GM12878 (cell line): ENCODE measurements around the gene FGF14. TPM values are rescaled to one million over a fixed set of nuclear protein-coding genes. Genes with fewer than 3 reads are reported as not detected.

ENCODE experiments used
- ATAC-seq: fragments of 200-7000 bp; cut with Tn5 transposase; 3 replicates; pipeline ENCODE4 v1.9.1; 2020; ENCODE audit warnings: mild to moderate bottlenecking, moderate library complexity
- BruUV-seq: library from RNA; stranded (reverse); fragments of 400-500 nt; replicated peaks from 2 replicates; lab custom pipeline; 2021; lab: Mats Ljungman, UMichigan
- CTCF ChIA-PET: fragments of 300-600 bp; sonication (Branson Sonifier 250); formaldehyde crosslinking; extraction: SDS; loops from one replicate; lab custom pipeline; 2021; ENCODE audit warnings: inconsistent platforms; lab: Yijun Ruan, JAX
- POLR2A ChIA-PET: fragments of 350-600 bp; formaldehyde crosslinking; extraction: SDS; loops from one replicate; lab custom pipeline; 2021; ENCODE audit warnings: inconsistent platforms; lab: Charles Lee
- RAD21 ChIA-PET: fragments of 300-600 bp; sonication (Branson Sonifier 250); formaldehyde crosslinking; loops from one replicate; lab custom pipeline; 2023; ENCODE audit warnings: antibody characterized with exemption; ENCODE audit not compliant: unreplicated experiment; lab: Charles Lee
- SMC1A ChIA-PET: fragments of 300-600 bp; sonication (Branson Sonifier 250); formaldehyde crosslinking; loops from one replicate; lab custom pipeline; 2023; ENCODE audit not compliant: unreplicated experiment, uncharacterized antibody; lab: Charles Lee
- DNase-seq: peaks from one replicate; pipeline ENCODE4 v3.0.0-alpha.2; 2011; ENCODE audit warnings: low read depth, low spot score
- FAIRE-seq: peaks from 3 replicates; lab custom pipeline; 2011; peaks lifted over from hg19 to GRCh38; lab: Jason Lieb, UNC
- H2AFZ ChIP-seq: 2 replicates; pipeline ENCODE4 v1.6.0; 2011; ENCODE audit warnings: low read depth, low read length, control low read depth; ENCODE audit not compliant: control insufficient read depth
- H3K27ac ChIP-seq: 2 replicates; pipeline ENCODE4 v1.5.1; 2011; ENCODE audit warnings: control low read depth; ENCODE audit not compliant: control insufficient read depth, insufficient read depth
- H3K27me3 ChIP-seq, 2 experiments: replicated peaks in 1 of 2; 2 replicates each; pipeline versions ENCODE4 v1.6.0 to v1.6.1; 2011; ENCODE audit warnings: low read length in 1 of 2; ENCODE audit not compliant: control insufficient read depth in 2 of 2, insufficient read depth in 2 of 2
- H3K36me3 ChIP-seq, 2 experiments: 2 replicates each; pipeline ENCODE4 v1.5.1; 2011; ENCODE audit warnings: low read length in 1 of 2; ENCODE audit not compliant: control insufficient read depth in 2 of 2, insufficient read depth in 2 of 2
- H3K4me1 ChIP-seq: 2 replicates; pipeline ENCODE4 v1.6.1; 2011; ENCODE audit warnings: mild to moderate bottlenecking, low read length, moderate library complexity, mixed read lengths; ENCODE audit not compliant: control insufficient read depth, insufficient read depth
- H3K4me2 ChIP-seq: 2 replicates; pipeline ENCODE4 v1.6.0; 2011; ENCODE audit warnings: control low read depth; ENCODE audit not compliant: control insufficient read depth, insufficient read depth
- H3K4me3 ChIP-seq: fragments of 200-600 bp; sonication (generic); 2 replicates; pipeline ENCODE4 v1.5.1; 2016
- H3K79me2 ChIP-seq: 2 replicates; pipeline ENCODE4 v1.6.0; 2011; ENCODE audit warnings: low read length; ENCODE audit not compliant: control insufficient read depth, insufficient read depth
- H3K9ac ChIP-seq: 2 replicates; pipeline ENCODE4 v1.8.0; 2011; ENCODE audit warnings: low read length, control low read depth, mixed read lengths; ENCODE audit not compliant: control insufficient read depth, insufficient read depth
- H3K9me3 ChIP-seq: replicated peaks from 3 replicates; pipeline ENCODE4 v1.5.1; 2011; ENCODE audit warnings: mild to moderate bottlenecking, low read length; ENCODE audit not compliant: control insufficient read depth, insufficient read depth
- H4K20me1 ChIP-seq: 2 replicates; pipeline ENCODE4 v1.6.0; 2011; ENCODE audit not compliant: control insufficient read depth, insufficient read depth
- SRF ChIP-seq, 2 experiments: IDR thresholded peaks; 2 replicates each; pipeline ENCODE4 v1.6.1; 2011; ENCODE audit warnings: low read depth in 2 of 2, low read length in 2 of 2, mild to moderate bottlenecking in 1 of 2, moderate library complexity in 1 of 2
- ZNF592 ChIP-seq: fragments of 450-650 bp; IDR thresholded peaks from 2 replicates; pipeline ENCODE4 v1.6.1; 2017; ENCODE audit warnings: mild to moderate bottlenecking, moderate library complexity
- WGBS: methylation state at CpG from one replicate; pipeline ENCODE4 v1.1.6; 2016; ENCODE audit warnings: low lambda C conversion rate; ENCODE audit not compliant: insufficient replicate concordance, insufficient coverage; ENCODE audit errors: missing lambda C conversion rate; 5-methylcytosine and 5-hydroxymethylcytosine counted together
- in situ Hi-C: fragments of 300-500 bp; cut with MboI; formaldehyde crosslinking; loops from 9 replicates; pipeline ENCODE4 v1.14.3; 2018; ENCODE audit warnings: mixed read lengths
- intact Hi-C: fragments of 100-400 bp; cut with micrococcal nuclease; formaldehyde crosslinking; loops from one replicate; pipeline ENCODE4 v1.14.2; 2022; ENCODE audit not compliant: unreplicated experiment
- polyA plus RNA-seq, 11 experiments: library from polyadenylated mRNA; depleted of rRNA in 4 of 11; unstranded in 6 of 11; stranded (reverse) in 5 of 11; fragments of >200 nt; fragmentation: Nextera tagmentation in 4 of 11; fragmentation: Illumina TruSeq in 1 of 11; extraction: Ambion mirVana in 4 of 11; extraction: Trizol in 1 of 11; gene quantifications; 1 replicate in 1 of 11; 2 replicates in 10 of 11; pipeline versions ENCODE4 v1.2.1 to v1.2.3, GENCODE V29; 2011 to 2016; ENCODE audit warnings: inconsistent platforms in 2 of 11, missing spikeins in 2 of 11, low read depth in 1 of 11
- total RNA-seq, 4 experiments: library from RNA; depleted of rRNA in 3 of 4; stranded (reverse); fragments of >200 nt in 3 of 4; fragmentation: Illumina TruSeq in 1 of 4; extraction: Trizol in 1 of 4; gene quantifications; 2 replicates each; pipeline versions ENCODE4 v1.2.1 to v1.2.3, GENCODE V29; 2013 to 2021

FGF14 gene
- total and polyA plus RNA-seq, 10 of the 15 experiments (the other 5 are each of a cell fraction or from before 2014, with no cell fraction given) = under 0.01 to 0.44 (median 0.04) TPM

- SMC1A ChIA-PET = no interaction called here
- CTCF ChIA-PET = no interaction called here
- RAD21 ChIA-PET = no interaction called here
Observed at GRCh38 chr13:101736566-101736965, 665.3 kb downstream of the FGF14 start.

More at GRCh38 chr13:101736566-101736965, 665.3 kb downstream of the FGF14 start:
- H3K36me3 ChIP-seq = no peaks in the 10 kb centered on the region
- H3K9me3 ChIP-seq = no peaks in the 10 kb centered on the region
- H3K27ac ChIP-seq = no peak overlapping the region
- no peak overlapping the region for H3K4me2 ChIP-seq
- BruUV-seq = no TSS peak
- 49% methylated on average over 3 of the region's 3 CpGs for WGBS
- POLR2A ChIA-PET = no interaction called here
- intact Hi-C loops = no loop called here
- no peak for DNase-seq
- no peak overlapping the region for H3K9ac ChIP-seq
- H3K27me3 ChIP-seq = no peaks in the 10 kb centered on the region
- TF ChIP-seq ZNF592 = no peak
- TF ChIP-seq SRF (IDR thresholded peaks at IDR 0.05; ENCODE audit: low read depth in 2 of 2, low read length in 2 of 2) = no peak
- no peaks in the 10 kb centered on the region for H3K79me2 ChIP-seq
- no peak overlapping the region for H2AFZ ChIP-seq
- H3K4me1 ChIP-seq = peaks cover 4% of the 10 kb centered on the region; the same call in 1 of the 2 replicates
- H4K20me1 ChIP-seq = no peaks in the 10 kb centered on the region
- ATAC-seq = no peak
- H3K4me3 ChIP-seq = no peak overlapping the region
- in situ Hi-C loops = no loop called here
- no peak for FAIRE-seq
